ACHN (cell line): Measurements from ENCODE around the gene KMO.

Source experiments
- DNase-seq: peaks from one replicate; pipeline ENCODE4 v3.0.0-alpha.2; 2015
- in situ Hi-C: cut with HindIII; loops from 2 replicates; pipeline ENCODE4 v1.10.0; 2017; ENCODE audit warnings: low sequenced_read_pairs, low pct_ligation_motif_present, low pct_unique_long_range_greater_than_20kb

KMO gene

GRCh38 chr1:241638099-241638682 lies 106.0 kb downstream of the KMO start:
- DNase-seq, result no peak
- in situ Hi-C loops, result loop anchor here (25.0 kb wide), 1 partner anchor 224 kb away; no protein-coding TSS in a partner anchor

DNA sequence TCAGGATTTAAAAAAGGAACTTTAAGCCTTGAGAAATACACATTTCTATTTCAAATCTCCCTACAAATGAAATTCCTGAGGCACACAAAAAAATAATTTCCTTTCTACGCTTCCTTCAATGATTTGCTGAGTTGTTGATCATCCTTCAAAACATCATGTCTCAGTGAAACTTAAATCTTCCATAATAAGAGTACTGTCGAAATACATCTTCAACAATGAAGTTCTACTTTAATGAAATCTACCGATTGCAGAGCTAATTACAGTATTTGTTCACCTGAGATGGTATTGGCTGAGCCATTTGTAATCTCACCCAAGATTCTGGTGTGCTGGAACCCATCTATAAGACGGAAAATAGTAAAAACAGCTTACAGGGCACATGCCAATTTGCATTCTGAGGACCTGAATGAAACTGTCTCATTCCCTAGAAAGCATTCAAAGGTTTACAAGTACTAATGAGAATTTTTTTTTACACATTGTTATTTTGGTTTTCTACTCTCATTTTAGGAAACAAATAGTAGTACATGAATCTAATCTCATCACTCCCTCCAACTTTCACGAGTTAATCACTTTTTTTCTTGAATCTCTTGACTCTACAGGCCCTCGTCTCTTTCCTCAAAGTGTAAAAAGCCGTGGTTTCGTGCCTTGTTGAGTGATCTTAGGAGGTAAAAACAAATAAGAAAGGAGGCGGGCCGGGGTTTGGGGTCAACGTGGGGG lies 106.9 kb downstream of the KMO start:
- peak; percentile 49 for DNase-seq
- in situ Hi-C loops, result loop anchor here (25.0 kb wide), 1 partner anchor 223 kb away; no protein-coding TSS in a partner anchor

DNA sequence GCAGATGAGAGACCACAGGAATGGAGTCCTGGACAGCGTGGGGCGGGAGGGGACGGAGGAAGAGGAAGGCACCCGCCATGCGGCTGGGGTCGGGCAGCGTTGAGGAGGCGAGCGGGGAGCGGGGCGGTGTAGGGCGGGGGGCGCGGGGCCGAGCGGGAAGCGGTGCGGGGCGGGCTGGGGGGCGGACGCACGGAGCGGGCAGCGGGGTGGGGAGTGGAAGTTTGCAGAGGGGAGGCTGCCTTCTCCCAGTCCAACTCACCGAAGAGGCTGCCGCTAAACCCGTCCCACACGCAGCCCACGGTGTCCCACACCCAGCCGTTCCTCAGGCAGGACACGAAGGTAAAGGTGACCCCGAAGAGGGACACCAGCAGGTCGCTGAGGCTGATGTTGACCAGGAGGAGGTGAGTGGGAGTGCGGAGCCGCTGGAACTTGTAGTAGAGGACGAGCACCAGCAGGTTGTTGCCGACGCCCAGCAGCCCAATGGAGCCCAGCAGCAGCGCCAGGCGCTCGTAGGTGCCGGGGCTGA lies 107.5 kb downstream of the KMO start:
- in situ Hi-C loops, result loop anchor here (25.0 kb wide), 1 partner anchor 223 kb away; no protein-coding TSS in a partner anchor
- peak; percentile 56 for DNase-seq

DNA sequence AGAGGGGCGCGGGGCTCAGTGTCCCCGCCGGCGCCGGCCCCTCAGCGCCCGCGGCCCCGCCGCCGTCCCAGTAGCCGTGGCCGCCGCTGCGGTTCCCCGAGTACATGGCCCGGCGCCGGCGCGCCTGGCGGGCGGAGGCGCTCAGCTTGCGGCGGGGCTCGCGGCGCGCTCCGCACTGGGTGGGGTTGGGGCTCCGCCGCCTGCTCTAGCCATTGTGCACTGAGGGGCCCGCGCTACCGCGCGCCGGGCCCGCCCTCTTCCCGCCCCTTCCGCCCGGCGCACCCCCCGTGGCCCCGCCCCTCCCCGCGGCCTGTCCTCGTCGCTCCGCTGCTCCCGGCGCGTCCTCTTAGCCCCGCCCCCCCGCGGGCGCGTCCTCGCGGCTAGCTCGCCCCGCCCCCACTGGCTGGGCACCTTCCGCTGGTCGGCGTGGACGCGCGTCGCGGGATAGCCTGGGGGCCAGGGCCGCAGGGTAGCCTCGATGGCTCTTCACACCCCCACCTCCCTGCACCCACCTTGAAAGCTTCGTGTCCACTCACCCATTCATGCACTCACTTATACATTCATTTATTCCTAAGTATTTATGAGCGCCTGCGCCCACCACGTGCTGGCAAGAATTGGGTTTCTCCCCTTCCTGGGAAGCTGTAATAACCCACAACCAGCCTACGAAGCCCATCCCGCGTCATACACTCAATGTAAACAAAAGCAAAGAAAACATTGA lies 108.1 kb downstream of the KMO start, which contains the start of the genes CHML and OPN3:
CHML (minus strand) TSS at position 221 of the 718 bp plus-strand sequence. CDS start 4,603 bp downstream, outside the sequence.
OPN3 (minus strand) TSS at position 221 of the 718 bp plus-strand sequence; CDS start at position 106, 115 bp downstream.
- peak; percentile 92 for DNase-seq
- in situ Hi-C loops, result loop anchor here (25.0 kb wide), 1 partner anchor 222 kb away; no protein-coding TSS in a partner anchor

- in situ Hi-C loops, result loop anchor here (25.0 kb wide), 1 partner anchor 221 kb away; no protein-coding TSS in a partner anchor
- DNase-seq, result no peak
Measured at GRCh38 chr1:241640867-241641622, 108.9 kb downstream of the KMO start.

DNA sequence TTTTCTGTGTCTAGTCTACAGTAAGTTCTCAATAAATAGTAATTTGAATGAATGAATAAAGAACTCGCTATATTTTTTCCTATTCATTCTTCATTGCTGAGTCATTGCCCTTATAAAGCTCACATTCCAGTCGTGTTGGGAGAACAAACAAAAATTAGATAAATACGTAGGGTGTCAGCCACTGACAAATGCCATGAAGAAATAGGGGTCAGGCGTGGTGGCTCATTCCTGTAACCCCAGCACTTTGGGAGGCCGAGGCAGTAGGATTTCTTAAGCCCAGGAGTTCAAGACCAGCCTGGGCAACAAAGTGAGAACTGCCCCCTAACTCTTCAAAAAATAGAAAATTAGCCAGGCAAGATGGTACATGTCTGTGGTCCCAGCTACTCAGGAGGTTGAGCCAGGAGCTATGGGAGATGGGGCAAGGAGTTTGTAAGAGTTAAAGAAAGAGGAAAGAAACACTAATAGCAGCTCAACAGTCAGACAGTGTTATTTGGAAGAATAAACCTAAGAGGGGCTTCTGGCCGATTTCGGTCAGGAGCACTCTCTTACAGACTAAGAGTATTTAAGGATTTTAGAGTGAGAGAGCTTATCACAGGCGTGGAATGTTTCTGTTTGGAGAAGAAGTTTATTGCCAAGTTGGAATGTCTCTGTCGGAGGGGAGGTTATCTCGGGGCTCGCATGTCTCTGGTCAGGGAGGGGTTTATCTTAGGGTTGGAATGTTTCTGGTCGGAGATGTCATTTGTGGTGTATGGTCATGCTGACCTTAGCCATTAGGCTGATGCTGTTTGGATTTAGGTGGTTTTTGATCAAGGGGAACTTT lies 109.8 kb downstream of the KMO start:
- in situ Hi-C loops, result loop anchor here (25.0 kb wide), 1 partner anchor 220 kb away; no protein-coding TSS in a partner anchor
- DNase-seq, result no peak

GRCh38 chr1:241642593-241642944 lies 110.4 kb downstream of the KMO start:
- in situ Hi-C loops, result loop anchor here (25.0 kb wide), 1 partner anchor 220 kb away; no protein-coding TSS in a partner anchor
- no peak for DNase-seq

DNA sequence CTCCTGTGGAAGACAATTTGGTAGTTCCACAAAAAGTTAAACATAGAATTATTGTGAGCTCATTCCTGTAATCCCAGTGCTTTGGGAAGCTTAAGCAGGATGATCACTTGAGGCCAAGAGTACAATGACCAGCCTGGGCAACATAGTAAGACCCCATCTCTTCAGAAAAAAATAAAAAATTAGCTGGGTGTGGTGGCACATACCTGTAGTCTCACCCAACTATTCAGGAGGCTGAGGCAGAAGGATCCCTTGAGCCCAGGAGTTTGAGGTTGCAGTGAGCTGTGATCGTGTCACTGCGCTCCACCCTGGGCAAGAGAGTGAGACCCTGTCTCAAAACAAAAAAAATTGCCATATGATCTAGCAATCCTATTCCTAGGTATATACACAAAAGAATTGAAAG lies 112.1 kb downstream of the KMO start:
- DNase-seq, result no peak
- in situ Hi-C loops, result loop anchor here (25.0 kb wide), 1 partner anchor 218 kb away; no protein-coding TSS in a partner anchor

DNA sequence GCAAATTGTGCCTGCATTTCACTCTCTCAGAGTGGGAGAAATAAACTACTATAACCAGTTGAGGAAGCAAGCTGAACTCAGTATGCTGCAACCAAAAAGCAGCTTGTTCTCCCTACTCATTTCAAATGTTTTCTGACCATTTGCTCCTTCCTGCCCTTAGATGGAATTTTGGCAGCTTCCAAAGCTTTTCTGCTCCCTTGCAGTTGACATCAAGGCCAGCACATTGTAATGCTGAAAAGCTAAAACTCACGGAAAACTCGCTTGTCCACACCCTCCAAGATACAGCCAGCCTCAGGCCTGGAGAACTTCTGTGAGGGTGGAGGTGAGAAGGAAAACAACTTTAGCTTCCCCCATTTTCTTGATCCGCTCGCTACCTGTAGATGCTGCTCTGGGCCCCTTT lies 113.0 kb downstream of the KMO start:
- in situ Hi-C loops, result loop anchor here (25.0 kb wide), 1 partner anchor 217 kb away; no protein-coding TSS in a partner anchor
- DNase-seq, result no peak
